GM21723 (cell line): ENCODE data around the gene SYCP1.
"Not testable (repeated sequence)": the region's sequence is repeated elsewhere in the genome, so short reads cannot be mapped to it uniquely, and the experiment has no call there.

Experiments used
- ATAC-seq: cut with Tn5 transposase; IDR thresholded peaks from one replicate; pipeline ENCODE4 v1.9.1; 2021; ENCODE audit warnings: mild to moderate bottlenecking, moderate library complexity; ENCODE audit not compliant: unreplicated experiment

The SYCP1 gene

GRCh38 chr1:114956570-114956969, 101.9 kb downstream of the SYCP1 start:
- no peak for ATAC-seq

GRCh38 chr1:114959423-114959822, 104.8 kb downstream of the SYCP1 start:
- ATAC-seq, result no peak

GRCh38 chr1:114976891-114977290, 122.2 kb downstream of the SYCP1 start:
- ATAC-seq, result no peak

GRCh38 chr1:114979278-114979891, 124.7 kb downstream of the SYCP1 start:
- ATAC-seq, result no peak

GRCh38 chr1:114982251-114982650, 127.6 kb downstream of the SYCP1 start:
- no peak for ATAC-seq

GRCh38 chr1:114986286-114986685, 131.6 kb downstream of the SYCP1 start:
- ATAC-seq, result no peak

- ATAC-seq, result no peak
Measured at GRCh38 chr1:114988095-114988494, 133.4 kb downstream of the SYCP1 start.

- ATAC-seq, result no peak
Measured at GRCh38 chr1:114997510-114998289, 143.0 kb downstream of the SYCP1 start.

- ATAC-seq, result no peak
Measured at GRCh38 chr1:115006191-115006590, 151.5 kb downstream of the SYCP1 start.

GRCh38 chr1:115012006-115012405, 157.3 kb downstream of the SYCP1 start:
- ATAC-seq, result no peak

GRCh38 chr1:115012434-115012833, 157.8 kb downstream of the SYCP1 start:
- ATAC-seq, result no peak

- no peak for ATAC-seq
Measured at GRCh38 chr1:115013792-115014191, 159.1 kb downstream of the SYCP1 start.

GRCh38 chr1:115019549-115019948, 164.9 kb downstream of the SYCP1 start:
- not testable (repeated sequence) for ATAC-seq

- ATAC-seq, result no peak
Measured at GRCh38 chr1:115021145-115021544, 166.5 kb downstream of the SYCP1 start.

GRCh38 chr1:115023593-115023992, 168.9 kb downstream of the SYCP1 start:
- ATAC-seq, result no peak

- ATAC-seq, result no peak
Measured at GRCh38 chr1:115029526-115029925, 174.9 kb downstream of the SYCP1 start, which contains the start of gene TSHB. TSS of gene TSHB (plus strand) at chr1:115029826. CDS start at chr1:115033363, 3,537 bp downstream.

- no peak for ATAC-seq
Measured at GRCh38 chr1:115031595-115031994, 176.9 kb downstream of the SYCP1 start.

- no peak for ATAC-seq
Measured at GRCh38 chr1:115035652-115036051, 181.0 kb downstream of the SYCP1 start.

GRCh38 chr1:115036814-115037507, 182.3 kb downstream of the SYCP1 start:
- ATAC-seq, result no peak

GRCh38 chr1:115040501-115040900, 185.8 kb downstream of the SYCP1 start:
- no peak for ATAC-seq

- no peak for ATAC-seq
Measured at GRCh38 chr1:115041654-115042053, 187.0 kb downstream of the SYCP1 start.
